GM18870 (cell line): ENCODE results near the gene KANK2.

ENCODE experiments used
- ATAC-seq: cut with Tn5 transposase; IDR thresholded peaks from one replicate; pipeline ENCODE4 v1.9.1; 2021; ENCODE audit warnings: moderate library complexity; ENCODE audit not compliant: unreplicated experiment

The KANK2 gene

GRCh38 chr19:11197291-11198174, at the start of gene KANK2:
KANK2 (minus strand) TSS chr19:11197545; CDS start chr19:11194511, 3,034 bp downstream.
- no peak for ATAC-seq

GRCh38 chr19:11246941-11247340, 49.6 kb upstream of the KANK2 start:
- no peak for ATAC-seq

GRCh38 chr19:11244846-11245589, 47.7 kb upstream of the KANK2 start:
- no peak for ATAC-seq

GRCh38 chr19:11243798-11244169, 46.4 kb upstream of the KANK2 start:
- no peak for ATAC-seq

- no peak for ATAC-seq
Observed at GRCh38 chr19:11242864-11243797, 45.8 kb upstream of the KANK2 start.

GRCh38 chr19:11242025-11242424, 44.7 kb upstream of the KANK2 start:
- ATAC-seq = no peak

- ATAC-seq = no peak
Observed at GRCh38 chr19:11240008-11240444, 42.7 kb upstream of the KANK2 start.

- no peak for ATAC-seq
Observed at GRCh38 chr19:11239377-11240000, 42.1 kb upstream of the KANK2 start, which contains the start of gene ANGPTL8. ANGPTL8 (plus strand) TSS chr19:11239619; CDS start chr19:11239638, 19 bp downstream.

GRCh38 chr19:11238781-11239376, 41.5 kb upstream of the KANK2 start:
- ATAC-seq = no peak

GRCh38 chr19:11238041-11238440, 40.7 kb upstream of the KANK2 start:
- ATAC-seq = no peak

GRCh38 chr19:11237321-11237720, 40.0 kb upstream of the KANK2 start:
- no peak for ATAC-seq

- no peak for ATAC-seq
Observed at GRCh38 chr19:11236324-11237301, 39.3 kb upstream of the KANK2 start.

- no peak for ATAC-seq
Observed at GRCh38 chr19:11234486-11235075, 37.2 kb upstream of the KANK2 start.

- ATAC-seq = no peak
Observed at GRCh38 chr19:11233073-11233472, 35.7 kb upstream of the KANK2 start.

- no peak for ATAC-seq
Observed at GRCh38 chr19:11232555-11232954, 35.2 kb upstream of the KANK2 start.

- no peak for ATAC-seq
Observed at GRCh38 chr19:11230621-11231386, 33.5 kb upstream of the KANK2 start.

GRCh38 chr19:11227195-11227886, 30.0 kb upstream of the KANK2 start:
- no peak for ATAC-seq
